H1 (cell line): Measurements from ENCODE around the gene KRTAP5-4. TPM values are rescaled to one million over a fixed set of nuclear protein-coding genes. Genes with fewer than 3 reads are reported as not detected.
"Not testable (repeated sequence)": the region's sequence is repeated elsewhere in the genome, so short reads cannot be mapped to it uniquely, and the experiment has no call there.

Experiments used
- CTCF ChIA-PET: fragments of 300-600 bp; sonication (Branson Sonifier 250); formaldehyde crosslinking; loops from one replicate; lab custom pipeline; 2021; ENCODE audit not compliant: partially characterized antibody; lab: Charles Lee
- POLR2A ChIA-PET: fragments of 300-600 bp; sonication (Branson Sonifier 250); formaldehyde crosslinking; loops from one replicate; lab custom pipeline; 2021; ENCODE audit warnings: inconsistent platforms; ENCODE audit not compliant: partially characterized antibody; lab: Charles Lee
- DNase-seq, 2 experiments: peaks; one replicate each; pipeline versions ENCODE4 v3.0.0 to v3.0.0-alpha.2; 2010 to 2022; ENCODE audit warnings: low spot score in 2 of 2, low read depth in 1 of 2, mixed read lengths in 1 of 2
- FAIRE-seq: peaks from 2 replicates; lab custom pipeline; 2011; peaks lifted over from hg19 to GRCh38; lab: Jason Lieb, UNC
- H2AFZ ChIP-seq: 2 replicates; pipeline ENCODE4 v1.8.1; 2012; ENCODE audit warnings: low read length, inconsistent platforms
- H2AK5ac ChIP-seq: 2 replicates; pipeline ENCODE4 v1.6.1; 2013; ENCODE audit warnings: low read depth, low read length
- H2BK120ac ChIP-seq: replicated peaks from 2 replicates; pipeline ENCODE3; 2013; ENCODE audit warnings: low read depth, low read length, inconsistent platforms
- H2BK12ac ChIP-seq: 2 replicates; pipeline ENCODE4 v1.6.1; 2013; ENCODE audit warnings: low read depth, low read length
- H2BK15ac ChIP-seq: 2 replicates; pipeline ENCODE4 v1.6.1; 2013; ENCODE audit warnings: low read length
- H2BK20ac ChIP-seq: 2 replicates; pipeline ENCODE4 v1.6.1; 2013; ENCODE audit warnings: low read length
- H2BK5ac ChIP-seq: 2 replicates; pipeline ENCODE4 v1.6.1; 2013; ENCODE audit warnings: low read depth, low read length
- H3K14ac ChIP-seq: 2 replicates; pipeline ENCODE4 v1.6.1; 2013; ENCODE audit warnings: inconsistent platforms; ENCODE audit not compliant: insufficient read length
- H3K18ac ChIP-seq: 2 replicates; pipeline ENCODE4 v1.6.1; 2013; ENCODE audit warnings: low read length; ENCODE audit errors: extremely low read depth
- H3K23ac ChIP-seq: 2 replicates; pipeline ENCODE4 v1.6.1; 2013; ENCODE audit warnings: inconsistent platforms; ENCODE audit not compliant: insufficient read length
- H3K23me2 ChIP-seq: 2 replicates; pipeline ENCODE4 v1.6.1; 2013; ENCODE audit warnings: low read depth, low read length
- H3K27ac ChIP-seq: 2 replicates; pipeline ENCODE4 v1.6.1; 2011; ENCODE audit warnings: low read depth, low read length, inconsistent platforms
- H3K27me3 ChIP-seq, 4 experiments: replicated peaks in 1 of 4; 1 replicate in 1 of 4; 2 replicates in 3 of 4; pipeline versions ENCODE4 v1.6.1 to v1.8.1; 2011 to 2013; ENCODE audit warnings: low read length in 3 of 4, mild to moderate bottlenecking in 3 of 4, inconsistent platforms in 2 of 4, mixed read lengths in 2 of 4, moderate library complexity in 1 of 4; ENCODE audit not compliant: control insufficient read depth in 3 of 4, insufficient read depth in 3 of 4; ENCODE audit errors: extremely low read depth in 1 of 4
- H3K36me3 ChIP-seq, 4 experiments: 2 replicates each; pipeline versions ENCODE4 v1.6.1 to v1.8.1; 2011 to 2013; ENCODE audit warnings: mild to moderate bottlenecking in 4 of 4, low read length in 3 of 4, moderate library complexity in 2 of 4, control low read depth in 1 of 4, inconsistent platforms in 1 of 4; ENCODE audit not compliant: insufficient read depth in 4 of 4, control insufficient read depth in 2 of 4
- H3K4ac ChIP-seq: replicated peaks from 2 replicates; pipeline ENCODE3; 2013; ENCODE audit warnings: low read length, low read depth, mixed read lengths, inconsistent platforms; ENCODE audit not compliant: insufficient read length
- H3K4me1 ChIP-seq, 4 experiments: replicated peaks in 1 of 4; 1 replicate in 1 of 4; 2 replicates in 3 of 4; pipeline versions ENCODE4 v1.6.1 to v1.8.1; 2011 to 2013; ENCODE audit warnings: low read length in 3 of 4, inconsistent platforms in 2 of 4, mixed read lengths in 1 of 4; ENCODE audit not compliant: insufficient read depth in 4 of 4, control insufficient read depth in 3 of 4
- H3K4me2 ChIP-seq, 2 experiments: 2 replicates each; pipeline versions ENCODE4 v1.6.1 to v1.8.1; 2011 to 2013; ENCODE audit warnings: low read depth in 2 of 2, low read length in 2 of 2, control low read depth in 1 of 2, inconsistent platforms in 1 of 2, mild to moderate bottlenecking in 1 of 2; ENCODE audit not compliant: insufficient read depth in 1 of 2
- H3K4me3 ChIP-seq, 4 experiments: fragments of 200-600, 300-600 bp in 1 of 4; sonication (generic), shearing (Covaris generic), sonication (Bioruptor Twin) in 1 of 4; 2 replicates each; pipeline versions ENCODE4 v1.5.1 to v1.8.1; 2011 to 2016; ENCODE audit warnings: low read length in 4 of 4, low read depth in 3 of 4, control low read depth in 2 of 4, inconsistent platforms in 2 of 4, mild to moderate bottlenecking in 2 of 4, mixed read lengths in 1 of 4, moderate library complexity in 1 of 4; ENCODE audit not compliant: insufficient read depth in 2 of 4; ENCODE audit errors: extremely low read depth in 1 of 4
- H3K56ac ChIP-seq: replicated peaks from 2 replicates; pipeline ENCODE3; 2013; ENCODE audit warnings: low read depth, mild to moderate bottlenecking, mixed read lengths, low read length, inconsistent platforms; ENCODE audit not compliant: insufficient read length
- H3K79me1 ChIP-seq: 2 replicates; pipeline ENCODE4 v1.6.1; 2013; ENCODE audit warnings: low read depth, low read length, control low read depth
- H3K79me2 ChIP-seq, 2 experiments: 2 replicates each; pipeline versions ENCODE4 v1.6.1 to v1.8.1; 2012 to 2013; ENCODE audit warnings: low read length in 2 of 2, mild to moderate bottlenecking in 2 of 2, inconsistent platforms in 1 of 2; ENCODE audit not compliant: insufficient read depth in 2 of 2, control insufficient read depth in 1 of 2
- H3K9ac ChIP-seq, 4 experiments: replicated peaks in 1 of 4; 1 replicate in 1 of 4; 2 replicates in 3 of 4; pipeline versions ENCODE4 v1.6.1 to v1.8.1; 2011 to 2013; ENCODE audit warnings: low read depth in 3 of 4, low read length in 3 of 4, control low read depth in 2 of 4, mild to moderate bottlenecking in 2 of 4, moderate library complexity in 2 of 4, inconsistent platforms in 1 of 4; ENCODE audit errors: extremely low read depth in 1 of 4
- H3K9me3 ChIP-seq, 2 experiments: 2 replicates each; pipeline versions ENCODE4 v1.6.1 to v1.8.1; 2012 to 2013; ENCODE audit warnings: mild to moderate bottlenecking in 2 of 2, moderate library complexity in 2 of 2, control low read depth in 1 of 2, inconsistent platforms in 1 of 2, low read depth in 1 of 2, low read length in 1 of 2, mixed read lengths in 1 of 2; ENCODE audit not compliant: insufficient read depth in 2 of 2
- H4K20me1 ChIP-seq, 2 experiments: replicated peaks in 1 of 2; 2 replicates each; pipeline versions ENCODE3 to v1.8.1; 2011 to 2013; ENCODE audit warnings: inconsistent platforms in 2 of 2, low read length in 2 of 2, mild to moderate bottlenecking in 1 of 2; ENCODE audit not compliant: insufficient read depth in 2 of 2, control insufficient read depth in 1 of 2
- H4K5ac ChIP-seq: 2 replicates; pipeline ENCODE4 v1.6.1; 2013; ENCODE audit warnings: low read length, low read depth, mixed read lengths, inconsistent platforms; ENCODE audit not compliant: insufficient read length
- H4K8ac ChIP-seq: 2 replicates; pipeline ENCODE4 v1.8.0; 2013; ENCODE audit warnings: mild to moderate bottlenecking, moderate library complexity, low read length, inconsistent platforms; ENCODE audit not compliant: insufficient read depth; ENCODE audit errors: extremely low read depth
- H4K91ac ChIP-seq: replicated peaks from 2 replicates; pipeline ENCODE3; 2013; ENCODE audit warnings: low read length, mixed read lengths, inconsistent platforms; ENCODE audit not compliant: insufficient read length
- WGBS, 2 experiments: shearing (Covaris generic) in 1 of 2; methylation state at CpG; one replicate each; pipeline versions ENCODE4 v1.1.6 to v1.1.7; 2013 to 2015; ENCODE audit warnings: low lambda C conversion rate in 2 of 2, mixed read lengths in 2 of 2, inconsistent platforms in 1 of 2, low coverage in 1 of 2, missing lambda C conversion rate in 1 of 2; ENCODE audit not compliant: insufficient replicate concordance in 2 of 2, insufficient coverage in 1 of 2, insufficient read length in 1 of 2; ENCODE audit errors: extremely low coverage in 1 of 2, missing lambda C conversion rate in 1 of 2; 5-methylcytosine and 5-hydroxymethylcytosine counted together
- polyA plus RNA-seq, 7 experiments: library from polyadenylated mRNA; depleted of rRNA in 3 of 7; stranded (reverse) in 5 of 7; unstranded in 2 of 7; fragments of >200 nt in 5 of 7; fragments of 200-250 nt in 2 of 7; gene quantifications; 1 replicate in 5 of 7; 2 replicates in 1 of 7; 4 replicates in 1 of 7; pipeline versions ENCODE4 v1.2.1 to v1.2.3, GENCODE V29; 2011 to 2013; ENCODE audit warnings: missing spikeins in 2 of 7, mixed read lengths in 2 of 7
- total RNA-seq: library from RNA; stranded (reverse); fragmentation: NEBNext Ultra II Directional; extraction: Animal tissue kit (Norgen Biotek cat#: 25700); gene quantifications from 2 replicates; pipeline ENCODE4 v1.2.1, GENCODE V29; 2021

KRTAP5-4 gene
- total and polyA plus RNA-seq, 2 of the 8 experiments (the other 6 are each of a cell fraction or from before 2014, with no cell fraction given) = not detected

DNA sequence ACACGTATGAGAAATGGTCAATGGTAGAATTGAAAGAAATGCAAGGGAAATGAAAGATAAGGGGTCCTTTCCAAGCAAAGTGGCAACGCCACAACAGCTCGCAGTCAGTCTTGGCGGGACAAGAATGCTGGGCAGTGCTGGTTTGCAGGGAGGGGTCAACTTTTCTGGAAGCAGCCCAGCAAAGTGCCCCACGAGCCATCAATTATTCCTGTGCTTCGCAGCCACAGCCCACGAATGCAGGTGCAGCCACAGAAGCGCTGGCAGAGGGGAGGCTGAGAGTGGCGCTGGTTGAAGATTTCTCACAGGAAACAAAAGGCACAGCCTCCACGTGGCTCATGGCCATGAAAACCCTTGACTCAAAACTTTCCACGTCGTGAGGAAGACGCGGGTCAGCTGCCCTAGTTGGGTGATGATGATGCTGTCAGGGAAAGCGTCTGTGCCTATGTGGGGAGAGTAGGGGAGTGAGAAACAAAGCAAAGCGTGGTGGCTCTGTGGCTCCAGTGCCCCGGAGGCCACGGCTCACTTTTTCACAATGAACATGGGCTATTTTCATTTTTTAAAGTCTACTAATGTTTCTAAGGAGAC lies 40.9 kb upstream of the KRTAP5-4 start:
- H3K9ac ChIP-seq, H3K79me1 ChIP-seq, H3K4me2 ChIP-seq: not testable (repeated sequence)

More for the DNA sequence above, 40.9 kb upstream of the KRTAP5-4 start:
- H3K4ac ChIP-seq, H4K91ac ChIP-seq, POLR2A ChIA-PET, H2BK120ac ChIP-seq, H3K79me2 ChIP-seq, H3K23me2 ChIP-seq, H3K4me3 ChIP-seq, H2BK5ac ChIP-seq, H3K4me1 ChIP-seq, CTCF ChIA-PET, FAIRE-seq, H3K27me3 ChIP-seq, H2BK15ac ChIP-seq, H3K23ac ChIP-seq, H3K9me3 ChIP-seq, H2AK5ac ChIP-seq, H3K36me3 ChIP-seq, DNase-seq, H4K20me1 ChIP-seq, H2BK12ac ChIP-seq, H4K8ac ChIP-seq, H2BK20ac ChIP-seq, H2AFZ ChIP-seq, H3K18ac ChIP-seq, H3K27ac ChIP-seq, H3K14ac ChIP-seq, H3K56ac ChIP-seq, H4K5ac ChIP-seq: not testable (repeated sequence)
- 85% methylated on average over 17 of the region's 18 CpGs; no CpG with 5 or more reads in 1 of the 2 experiments for WGBS, 2 experiments
